ENCODE measurements around the gene ALPL.

The ALPL gene

GRCh38 chr1:21610989-21611785, 102.0 kb downstream of the ALPL start:
- no peak for DNase-seq (ENCODE audit: low read depth)
- no peak for TF ChIP-seq CTCF (IDR thresholded peaks at IDR 0.05; ENCODE audit: control insufficient read depth, insufficient read depth, low read depth, low read length, missing control alignments)
- H3K4me3 ChIP-seq (ENCODE audit: control insufficient read depth, low read depth, low read length) = no peak overlapping the region

- TF ChIP-seq CTCF (IDR thresholded peaks at IDR 0.05; ENCODE audit: control insufficient read depth, insufficient read depth, low read depth, low read length, missing control alignments) = no peak
- no peak overlapping the region for H3K4me3 ChIP-seq (ENCODE audit: control insufficient read depth, low read depth, low read length)
- DNase-seq (ENCODE audit: low read depth) = no peak
Observed at GRCh38 chr1:21612057-21612456, 102.8 kb downstream of the ALPL start.

- H3K4me3 ChIP-seq (ENCODE audit: control insufficient read depth, low read depth, low read length) = no peak overlapping the region
- no peak for TF ChIP-seq CTCF (IDR thresholded peaks at IDR 0.05; ENCODE audit: control insufficient read depth, insufficient read depth, low read depth, low read length, missing control alignments)
- no peak for DNase-seq (ENCODE audit: low read depth)
Observed at GRCh38 chr1:21613072-21613867, 104.0 kb downstream of the ALPL start.

- H3K4me3 ChIP-seq (ENCODE audit: control insufficient read depth, low read depth, low read length) = no peak overlapping the region
- TF ChIP-seq CTCF (IDR thresholded peaks at IDR 0.05; ENCODE audit: control insufficient read depth, insufficient read depth, low read depth, low read length, missing control alignments) = no peak
- DNase-seq (ENCODE audit: low read depth) = no peak
Observed at GRCh38 chr1:21614419-21615115, 105.3 kb downstream of the ALPL start.

- TF ChIP-seq CTCF (IDR thresholded peaks at IDR 0.05; ENCODE audit: control insufficient read depth, insufficient read depth, low read depth, low read length, missing control alignments) = no peak
- DNase-seq (ENCODE audit: low read depth) = no peak
- no peak overlapping the region for H3K4me3 ChIP-seq (ENCODE audit: control insufficient read depth, low read depth, low read length)
Observed at GRCh38 chr1:21616372-21616771, 107.1 kb downstream of the ALPL start.

- no peak for TF ChIP-seq CTCF (IDR thresholded peaks at IDR 0.05; ENCODE audit: control insufficient read depth, insufficient read depth, low read depth, low read length, missing control alignments)
- no peak for DNase-seq (ENCODE audit: low read depth)
- no peak overlapping the region for H3K4me3 ChIP-seq (ENCODE audit: control insufficient read depth, low read depth, low read length)
Observed at GRCh38 chr1:21617126-21617738, 108.0 kb downstream of the ALPL start.

All from AG09309 (cell line).